22Rv1 (cell line): ENCODE results near the gene TRAF3.

ENCODE experiments used
- ZFX ChIP-seq: fragments of 450-650 bp; IDR thresholded peaks from 2 replicates; pipeline ENCODE4 v1.6.1; 2017; ENCODE audit warnings: antibody characterized with exemption, borderline replicate concordance
- TF ChIP-seq, protein P1 (sequence below): fragments of 450-650 bp; IDR thresholded peaks from 2 replicates; pipeline ENCODE4 v1.5.1; 2017; ENCODE audit warnings: mild to moderate bottlenecking

DNA sequence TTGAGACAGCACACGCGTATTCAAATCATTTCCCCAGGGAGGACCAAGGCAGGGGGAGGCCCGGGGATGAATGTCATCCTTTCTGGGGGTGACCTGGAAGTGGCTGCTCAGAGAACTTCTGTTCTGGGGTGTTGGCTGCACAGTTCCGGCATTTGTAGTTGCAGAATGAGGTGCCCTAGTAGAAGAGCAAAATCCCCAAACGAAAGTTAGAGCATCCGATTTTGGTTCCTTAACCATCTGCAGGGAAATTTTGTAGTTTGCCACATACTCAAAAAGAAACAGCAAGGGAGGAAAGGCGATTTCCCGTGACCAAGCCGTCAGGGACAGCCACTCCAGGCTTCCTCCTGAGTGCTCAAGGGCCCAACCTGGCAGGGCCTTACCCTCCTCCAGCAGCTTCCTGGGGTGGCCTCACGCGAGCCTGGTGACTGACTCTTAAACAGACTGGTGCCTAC lies 13.0 kb upstream of the TRAF3 start:
- TF ChIP-seq, protein P1, sequence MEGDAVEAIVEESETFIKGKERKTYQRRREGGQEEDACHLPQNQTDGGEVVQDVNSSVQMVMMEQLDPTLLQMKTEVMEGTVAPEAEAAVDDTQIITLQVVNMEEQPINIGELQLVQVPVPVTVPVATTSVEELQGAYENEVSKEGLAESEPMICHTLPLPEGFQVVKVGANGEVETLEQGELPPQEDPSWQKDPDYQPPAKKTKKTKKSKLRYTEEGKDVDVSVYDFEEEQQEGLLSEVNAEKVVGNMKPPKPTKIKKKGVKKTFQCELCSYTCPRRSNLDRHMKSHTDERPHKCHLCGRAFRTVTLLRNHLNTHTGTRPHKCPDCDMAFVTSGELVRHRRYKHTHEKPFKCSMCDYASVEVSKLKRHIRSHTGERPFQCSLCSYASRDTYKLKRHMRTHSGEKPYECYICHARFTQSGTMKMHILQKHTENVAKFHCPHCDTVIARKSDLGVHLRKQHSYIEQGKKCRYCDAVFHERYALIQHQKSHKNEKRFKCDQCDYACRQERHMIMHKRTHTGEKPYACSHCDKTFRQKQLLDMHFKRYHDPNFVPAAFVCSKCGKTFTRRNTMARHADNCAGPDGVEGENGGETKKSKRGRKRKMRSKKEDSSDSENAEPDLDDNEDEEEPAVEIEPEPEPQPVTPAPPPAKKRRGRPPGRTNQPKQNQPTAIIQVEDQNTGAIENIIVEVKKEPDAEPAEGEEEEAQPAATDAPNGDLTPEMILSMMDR, result no peak
- no peak for TF ChIP-seq ZFX
